A549 (cell line): ENCODE data around the gene ZBTB44. TPM values are rescaled to one million over a fixed set of nuclear protein-coding genes. Genes with fewer than 3 reads are reported as not detected.
"Not testable (repeated sequence)": the region's sequence is repeated elsewhere in the genome, so short reads cannot be mapped to it uniquely, and the experiment has no call there.

Experiments
- ATAC-seq, 2 experiments: fragments of 200-7000 bp in 1 of 2; fragments of >200 bp in 1 of 2; cut with Nextera tagmentation in 1 of 2; cut with Tn5 transposase in 1 of 2; 3 replicates each; pipeline versions ENCODE4 v1.8.0 to v1.9.1; 2018 to 2020; ENCODE audit warnings: mild to moderate bottlenecking in 1 of 2, moderate library complexity in 1 of 2
- CTCF ChIA-PET: fragments of 300-600 bp; sonication (Branson Sonifier 250); formaldehyde crosslinking; extraction: SDS; loops from one replicate; lab custom pipeline; 2021; ENCODE audit warnings: antibody characterized with exemption, inconsistent platforms; lab: Yijun Ruan, JAX
- POLR2A ChIA-PET: fragments of 350-600 bp; formaldehyde crosslinking; extraction: SDS; loops from one replicate; lab custom pipeline; 2021; ENCODE audit warnings: antibody characterized with exemption, inconsistent platforms; lab: Yijun Ruan, JAX
- DNase-seq, 2 experiments: peaks; one replicate each; pipeline versions ENCODE4 v3.0.0 to v3.0.0-alpha.2; 2011 to 2016; ENCODE audit warnings: low read depth in 1 of 2, low spot score in 1 of 2
- FAIRE-seq: peaks from 2 replicates; lab custom pipeline; 2011; peaks lifted over from hg19 to GRCh38; lab: Jason Lieb, UNC
- H3K27ac ChIP-seq, 2 experiments: fragments of >200 bp; sonication (Bioruptor Twin); formaldehyde crosslinking; 3 replicates each; pipeline ENCODE4 v1.5.1; 2016 to 2017
- H3K4me1 ChIP-seq: fragments of >200 bp; sonication (Bioruptor Twin); formaldehyde crosslinking; 3 replicates; pipeline ENCODE4 v1.6.1; 2016
- H3K4me2 ChIP-seq: fragments of >200 bp; sonication (Bioruptor Twin); formaldehyde crosslinking; 3 replicates; pipeline ENCODE4 v1.6.1; 2016
- H3K4me3 ChIP-seq: fragments of >200 bp; sonication (Bioruptor Twin); formaldehyde crosslinking; 3 replicates; pipeline ENCODE4 v1.5.1; 2016
- H3K9me3 ChIP-seq: fragments of >200 bp; sonication (Bioruptor Twin); formaldehyde crosslinking; 3 replicates; pipeline ENCODE4 v1.6.1; 2016
- BCL3 ChIP-seq: fragments of >200 bp; sonication (Bioruptor Twin); formaldehyde crosslinking; IDR thresholded peaks from 3 replicates; pipeline ENCODE4 v1.6.1; 2016
- CBX8 ChIP-seq: fragments of 200-600 bp; sonication (generic); IDR thresholded peaks from 2 replicates; pipeline ENCODE4 v1.6.1; 2016
- CEBPB ChIP-seq, 2 experiments: fragments of >200 bp in 1 of 2; sonication (Bioruptor Twin) in 1 of 2; formaldehyde crosslinking in 1 of 2; IDR thresholded peaks; 2 replicates each; pipeline ENCODE4 v1.6.1; 2012 to 2016
- CHD4 ChIP-seq: fragments of 200-600 bp; sonication (generic); IDR thresholded peaks from 2 replicates; pipeline ENCODE4 v1.6.1; 2016; ENCODE audit warnings: antibody characterized with exemption, mild to moderate bottlenecking, borderline replicate concordance
- CTCF ChIP-seq: fragments of >200 bp; sonication (Bioruptor Twin); formaldehyde crosslinking; IDR thresholded peaks from 3 replicates; pipeline ENCODE4 v1.5.1; 2016
- ELK1 ChIP-seq: fragments of 150-350 bp; IDR thresholded peaks from 2 replicates; pipeline ENCODE4 v1.6.1; 2014; ENCODE audit warnings: low read depth, mild to moderate bottlenecking, low read length
- HEYL ChIP-seq: fragments of 250-450 bp; sonication (Bioruptor Pico); IDR thresholded peaks from 2 replicates; pipeline ENCODE4 v1.8.0; 2021; ENCODE audit warnings: mild to moderate bottlenecking, moderate library complexity
- HMGXB4 ChIP-seq: fragments of 250-450 bp; sonication (Bioruptor Pico); IDR thresholded peaks from 2 replicates; pipeline ENCODE4 v1.5.0; 2021; ENCODE audit warnings: mild to moderate bottlenecking, moderate library complexity, borderline replicate concordance
- HOXB13 ChIP-seq: fragments of 250-450 bp; sonication (Bioruptor Pico); IDR thresholded peaks from 2 replicates; pipeline ENCODE4 v1.5.0; 2020; ENCODE audit warnings: low read depth, mild to moderate bottlenecking, moderate library complexity
- KDM1A ChIP-seq: fragments of 200-600 bp; sonication (generic); IDR thresholded peaks from 2 replicates; pipeline ENCODE4 v1.6.1; 2016; ENCODE audit warnings: low read depth, mild to moderate bottlenecking
- KDM5A ChIP-seq: fragments of 200-600 bp; sonication (generic); IDR thresholded peaks from 2 replicates; pipeline ENCODE4 v1.6.1; 2016; ENCODE audit warnings: antibody characterized with exemption, mild to moderate bottlenecking
- MAFK ChIP-seq: fragments of 450-650 bp; IDR thresholded peaks from 2 replicates; pipeline ENCODE4 v1.6.1; 2014; ENCODE audit not compliant: partially characterized antibody
- MAX ChIP-seq: IDR thresholded peaks from 2 replicates; pipeline ENCODE4 v1.6.1; 2012
- NFE2L2 ChIP-seq: fragments of 150-350 bp; conservative IDR thresholded peaks from 2 replicates; pipeline ENCODE4 v1.6.1; 2014; ENCODE audit warnings: low read length
- POLR2A ChIP-seq: IDR thresholded peaks from 2 replicates; pipeline ENCODE4 v1.6.1; 2012; ENCODE audit warnings: mild to moderate bottlenecking, low read length
- POLR2AphosphoS2 ChIP-seq: conservative IDR thresholded peaks from 2 replicates; pipeline ENCODE4 v1.6.1; 2012; ENCODE audit warnings: low read length, improper control_type of control experiment, inconsistent platforms
- RFX5 ChIP-seq: fragments of 450-650 bp; IDR thresholded peaks from 2 replicates; pipeline ENCODE4 v1.7.1; 2014; ENCODE audit warnings: antibody characterized with exemption, mild to moderate bottlenecking, moderate library complexity
- RNF2 ChIP-seq: fragments of 200-600 bp; sonication (generic); IDR thresholded peaks from 2 replicates; pipeline ENCODE4 v1.6.1; 2016; ENCODE audit warnings: low read depth, mild to moderate bottlenecking, antibody characterized with exemption, moderate library complexity, borderline replicate concordance
- TP53 ChIP-seq: fragments of 250-450 bp; sonication (Bioruptor Pico); IDR thresholded peaks from 2 replicates; pipeline ENCODE4 v1.5.0; 2021; ENCODE audit warnings: mild to moderate bottlenecking, moderate library complexity
- ZC3H11A ChIP-seq: fragments of 450-650 bp; IDR thresholded peaks from 2 replicates; pipeline ENCODE4 v1.6.1; 2014; ENCODE audit warnings: antibody characterized with exemption, mild to moderate bottlenecking
- ZFP36 ChIP-seq: fragments of 450-650 bp; IDR thresholded peaks from 2 replicates; pipeline ENCODE4 v1.6.1; 2014; ENCODE audit warnings: borderline replicate concordance; ENCODE audit not compliant: partially characterized antibody
- ZNF302 ChIP-seq: fragments of 250-450 bp; sonication (Bioruptor Pico); IDR thresholded peaks from 2 replicates; pipeline ENCODE4 v1.9.0; 2021; ENCODE audit warnings: inconsistent platforms, mild to moderate bottlenecking, moderate library complexity
- WGBS: methylation state at CpG from one replicate; pipeline ENCODE4 v1.1.6; 2017; ENCODE audit errors: missing lambda C conversion rate; 5-methylcytosine and 5-hydroxymethylcytosine counted together
- polyA plus RNA-seq, 4 experiments: library from polyadenylated mRNA; depleted of rRNA in 3 of 4; stranded (reverse); fragments of >200 nt; fragmentation: RNase III in 1 of 4; extraction: RNeasy Plus Mini Kit Qiagen cat#74134 plus additional on column Dnase treatment in 1 of 4; gene quantifications; 2 replicates in 3 of 4; 3 replicates in 1 of 4; pipeline ENCODE4 v1.2.3, GENCODE V29; 2011 to 2017

ZBTB44 gene
- polyA plus RNA-seq, 2 of the 4 experiments (the other 2 are of a cell fraction) = 6.7 to 16.1 TPM

GRCh38 chr11:130331397-130331796 is 16.7 kb upstream of the ZBTB44 start:
- CTCF ChIA-PET, H3K27ac ChIP-seq, POLR2A ChIA-PET, H3K4me3 ChIP-seq, H3K4me1 ChIP-seq, H3K9me3 ChIP-seq, DNase-seq, H3K4me2 ChIP-seq, FAIRE-seq, ATAC-seq: not testable (repeated sequence)
- 92% methylated on average over 19 of the region's 19 CpGs for WGBS
- peak; percentile 55 for TF ChIP-seq MAFK

GRCh38 chr11:130330101-130330684 is 15.5 kb upstream of the ZBTB44 start:
- whole genome bisulfite sequencing = 82% methylated on average over 1 of the region's 1 CpG

GRCh38 chr11:130328420-130328819 is 13.7 kb upstream of the ZBTB44 start:
- FAIRE-seq (no peak), ATAC-seq (no peak), DNase-seq (no peak)
- ChIA-PET CTCF (no interaction called here), POLR2A (no interaction called here)
- Histone ChIP-seq H3K9me3 (no peaks in the 10 kb centered on the region), H3K4me2 (no peak overlapping the region), H3K4me1 (no peaks in the 10 kb centered on the region), H3K27ac (no peak overlapping the region), H3K4me3 (no peak overlapping the region)
- TF ChIP-seq ZNF302 (CRISPR knock-in tag) (no peak), RFX5 (no peak), TP53 (CRISPR knock-in tag) (no peak), MAX (no peak), HOXB13 (CRISPR knock-in tag) (no peak), HEYL (CRISPR knock-in tag) (no peak), ELK1 (no peak), POLR2A (no peak)
- WGBS = 51% methylated on average over 3 of the region's 3 CpGs

More at GRCh38 chr11:130330101-130330684, 15.5 kb upstream of the ZBTB44 start:
- Histone ChIP-seq H3K4me3 (no peak overlapping the region), H3K9me3 (no peaks in the 10 kb centered on the region), H3K27ac (no peak overlapping the region), H3K4me2 (no peak overlapping the region), H3K4me1 (no peaks in the 10 kb centered on the region)
- ChIA-PET CTCF (no interaction called here), POLR2A (no interaction called here)
- TF ChIP-seq RNF2 (no peak), ZFP36 (no peak), HMGXB4 (CRISPR knock-in tag) (no peak), CHD4 (no peak), KDM1A (no peak), ZC3H11A (no peak), KDM5A (no peak), POLR2A (no peak), BCL3 (no peak), CBX8 (no peak), POLR2AphosphoS2 (no peak), CTCF (no peak), NFE2L2 (no peak), CEBPB (IDR thresholded peaks at IDR 0.05) (no peak)
- no peak for DNase-seq
- ATAC-seq = no peak
- FAIRE-seq = no peak
